IPS-20b (cell line): ENCODE data around the gene CFTR.
"Not testable (repeated sequence)": the region's sequence is repeated elsewhere in the genome, so short reads cannot be mapped to it uniquely, and the experiment has no call there.

ENCODE experiments used
- H3K27ac ChIP-seq: one replicate; pipeline ENCODE4 v1.5.1; 2013; ENCODE audit warnings: low read length
- H3K27me3 ChIP-seq: 2 replicates; pipeline ENCODE4 v1.6.1; 2013; ENCODE audit warnings: mild to moderate bottlenecking, low read length, inconsistent platforms; ENCODE audit not compliant: insufficient read depth
- H3K36me3 ChIP-seq: 2 replicates; pipeline ENCODE4 v1.6.1; 2013; ENCODE audit warnings: low read depth, mild to moderate bottlenecking, inconsistent platforms, low read length, moderate library complexity; ENCODE audit not compliant: insufficient read depth
- H3K4me1 ChIP-seq: 2 replicates; pipeline ENCODE4 v1.6.1; 2013; ENCODE audit warnings: mild to moderate bottlenecking, control low read depth, inconsistent platforms, low read length, moderate library complexity; ENCODE audit not compliant: insufficient read depth
- H3K4me3 ChIP-seq: 2 replicates; pipeline ENCODE4 v1.5.1; 2013; ENCODE audit warnings: mild to moderate bottlenecking, low read length, inconsistent platforms
- H3K9ac ChIP-seq: 2 replicates; pipeline ENCODE4 v1.6.1; 2013; ENCODE audit warnings: low read depth, mild to moderate bottlenecking, inconsistent platforms, low read length, moderate library complexity
- H3K9me3 ChIP-seq: 2 replicates; pipeline ENCODE4 v1.6.1; 2013; ENCODE audit warnings: mild to moderate bottlenecking, low read depth, low read length, inconsistent platforms; ENCODE audit not compliant: insufficient read depth

Gene CFTR

DNA sequence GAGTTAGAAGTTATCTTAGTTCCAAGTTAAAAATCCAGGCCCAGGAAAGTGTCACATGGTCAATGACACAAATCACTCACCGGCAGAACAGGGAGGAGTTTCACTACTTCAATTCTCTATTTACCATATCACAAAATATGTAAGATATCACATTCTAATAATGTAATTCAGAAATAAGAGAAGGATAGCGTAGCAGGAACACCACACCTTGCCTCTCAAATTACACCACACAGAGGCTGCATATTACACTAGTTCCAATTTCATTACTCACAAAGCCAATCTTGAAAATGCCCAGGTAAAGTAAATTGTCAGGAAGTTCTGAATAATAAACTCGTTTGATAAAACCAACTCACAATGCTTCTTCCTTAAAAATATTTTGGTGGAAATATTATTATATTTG is 224.2 kb downstream of the CFTR start:
- Histone ChIP-seq H3K9ac (no peak overlapping the region), H3K4me1 (peaks cover 3% of the 10 kb centered on the region; the same call in 1 of the 2 replicates), H3K36me3 (no peaks in the 10 kb centered on the region), H3K4me3 (no peak overlapping the region), H3K27me3 (no peaks in the 10 kb centered on the region), H3K9me3 (no peaks in the 10 kb centered on the region), H3K27ac (no peak overlapping the region)

DNA sequence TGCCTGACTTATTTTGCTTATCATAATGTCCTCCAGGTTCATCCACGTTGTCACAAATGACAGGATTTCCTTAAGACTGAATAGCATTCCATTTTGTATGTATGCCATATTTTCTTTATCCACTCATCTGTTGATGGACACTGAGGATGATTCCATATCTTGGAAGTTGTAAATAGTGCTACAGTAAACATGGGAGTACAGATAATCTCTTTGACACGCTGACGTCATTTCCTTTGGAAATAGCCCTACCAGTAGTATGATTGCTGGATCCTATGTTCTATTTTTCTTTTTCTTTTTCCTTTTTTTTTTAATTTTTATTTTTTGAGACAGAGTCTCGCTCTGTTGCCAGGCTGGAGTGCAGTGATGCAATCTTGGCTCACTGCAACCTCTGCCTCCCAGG is 225.8 kb downstream of the CFTR start:
- Histone ChIP-seq H3K27me3 (no peaks in the 10 kb centered on the region), H3K4me3 (no peak overlapping the region), H3K9me3 (no peaks in the 10 kb centered on the region), H3K27ac (no peak overlapping the region), H3K36me3 (peaks cover 8% of the 10 kb centered on the region; the same call in 1 of the 2 replicates), H3K4me1 (peaks cover 3% of the 10 kb centered on the region; the same call in 1 of the 2 replicates), H3K9ac (no peak overlapping the region)

DNA sequence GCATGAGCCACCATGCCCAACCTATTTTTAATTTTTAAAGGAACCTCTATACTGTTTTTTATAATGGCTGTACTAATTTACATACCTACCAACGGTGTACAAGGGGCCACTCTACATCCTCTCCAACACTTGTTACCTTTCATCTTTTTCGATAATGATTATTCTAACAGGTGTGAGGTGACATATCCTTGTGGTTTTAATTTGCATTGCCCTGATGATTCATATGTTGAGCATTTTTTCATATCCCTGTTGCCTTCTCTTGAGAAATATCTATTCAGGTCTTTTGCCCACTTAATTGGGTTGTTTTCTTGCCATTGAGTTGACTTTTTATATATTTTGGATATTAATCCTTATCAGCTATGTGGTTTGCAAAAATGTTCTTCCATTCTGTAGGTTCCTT is 226.4 kb downstream of the CFTR start:
- peaks cover 3% of the 10 kb centered on the region; the same call in 1 of the 2 replicates for H3K4me1 ChIP-seq
- H3K36me3 ChIP-seq: peaks cover 11% of the 10 kb centered on the region; the same call in 1 of the 2 replicates
- H3K27ac ChIP-seq: no peak overlapping the region
- no peaks in the 10 kb centered on the region for H3K9me3 ChIP-seq
- no peak overlapping the region for H3K9ac ChIP-seq
- no peak overlapping the region for H3K4me3 ChIP-seq
- no peaks in the 10 kb centered on the region for H3K27me3 ChIP-seq

DNA sequence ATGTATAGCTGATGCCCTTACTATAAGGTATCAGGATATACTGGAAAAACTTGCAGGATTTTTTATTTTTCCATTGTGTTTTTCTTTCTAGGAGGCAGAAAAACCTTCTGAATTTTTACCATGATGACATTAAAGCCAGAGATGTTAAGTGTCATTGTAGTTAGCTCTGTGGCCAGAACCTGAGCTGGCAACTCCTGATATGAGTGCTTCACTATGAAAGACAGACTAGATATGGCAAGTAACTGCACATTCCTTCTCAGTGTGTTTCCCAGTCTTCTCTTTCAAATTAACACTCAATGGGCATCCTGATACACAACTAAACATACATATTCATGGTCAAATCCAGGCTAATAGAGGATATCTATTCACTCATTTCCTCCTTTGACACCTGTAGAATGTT is 227.3 kb downstream of the CFTR start:
- no peaks in the 10 kb centered on the region for H3K9me3 ChIP-seq

DNA sequence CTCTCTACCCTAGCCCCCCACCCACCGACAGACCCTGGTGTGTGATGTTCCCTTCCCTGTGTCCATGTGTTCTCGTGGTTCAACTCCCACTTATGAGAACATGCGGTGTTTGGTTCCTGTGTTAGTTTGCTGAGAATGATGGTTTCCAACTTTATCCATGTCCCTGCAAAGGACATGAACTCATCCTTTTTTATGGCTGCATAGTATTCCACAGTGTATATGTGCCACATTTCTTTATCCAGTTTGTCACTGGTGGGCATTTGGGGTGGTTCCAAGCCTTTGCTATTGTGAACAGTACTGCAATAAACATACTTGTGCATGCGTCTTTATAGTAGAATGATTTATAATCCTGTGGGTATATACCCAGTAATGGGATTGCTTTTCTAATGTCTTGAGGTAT is 228.3 kb downstream of the CFTR start:
- H3K4me3 ChIP-seq, H3K27me3 ChIP-seq, H3K27ac ChIP-seq, H3K9ac ChIP-seq, H3K9me3 ChIP-seq, H3K4me1 ChIP-seq: not testable (repeated sequence)
- H3K36me3 ChIP-seq: peaks cover 25% of the 10 kb centered on the region; the same call in 1 of the 2 replicates

More for the DNA sequence above, 227.3 kb downstream of the CFTR start:
- H3K4me1 ChIP-seq: peaks cover 3% of the 10 kb centered on the region; the same call in 1 of the 2 replicates
- H3K36me3 ChIP-seq: peaks cover 20% of the 10 kb centered on the region; the same call in 1 of the 2 replicates
- no peak overlapping the region for H3K4me3 ChIP-seq
- no peak overlapping the region for H3K9ac ChIP-seq
- H3K27me3 ChIP-seq: no peaks in the 10 kb centered on the region
- H3K27ac ChIP-seq: no peak overlapping the region

DNA sequence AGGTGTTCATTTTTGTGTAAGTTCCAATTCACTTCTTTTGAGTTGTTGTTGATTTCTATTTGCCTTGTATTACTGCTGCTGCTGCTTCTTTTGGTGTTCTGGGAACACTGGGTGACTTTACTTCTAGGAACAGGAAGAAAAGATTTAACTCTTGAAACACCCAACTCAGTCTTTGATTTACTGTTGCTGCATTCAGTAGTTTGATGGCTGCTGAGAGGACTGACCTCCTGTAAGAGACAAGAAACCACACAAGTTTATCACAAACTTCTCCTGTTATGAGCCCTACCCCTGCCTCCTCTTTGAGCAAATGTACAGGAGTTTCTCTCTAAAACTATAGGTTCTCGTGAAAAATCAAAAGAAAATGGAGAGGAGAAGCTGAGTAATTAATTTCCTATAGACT is 231.7 kb downstream of the CFTR start:
- no peak overlapping the region for H3K9ac ChIP-seq
- no peaks in the 10 kb centered on the region for H3K9me3 ChIP-seq
- peaks cover 3% of the 10 kb centered on the region; the same call in 1 of the 2 replicates for H3K4me1 ChIP-seq
- H3K27me3 ChIP-seq: no peaks in the 10 kb centered on the region
- H3K27ac ChIP-seq: no peak overlapping the region
- H3K36me3 ChIP-seq: peaks cover 51% of the 10 kb centered on the region; the same call in 1 of the 2 replicates
- H3K4me3 ChIP-seq: no peak overlapping the region

DNA sequence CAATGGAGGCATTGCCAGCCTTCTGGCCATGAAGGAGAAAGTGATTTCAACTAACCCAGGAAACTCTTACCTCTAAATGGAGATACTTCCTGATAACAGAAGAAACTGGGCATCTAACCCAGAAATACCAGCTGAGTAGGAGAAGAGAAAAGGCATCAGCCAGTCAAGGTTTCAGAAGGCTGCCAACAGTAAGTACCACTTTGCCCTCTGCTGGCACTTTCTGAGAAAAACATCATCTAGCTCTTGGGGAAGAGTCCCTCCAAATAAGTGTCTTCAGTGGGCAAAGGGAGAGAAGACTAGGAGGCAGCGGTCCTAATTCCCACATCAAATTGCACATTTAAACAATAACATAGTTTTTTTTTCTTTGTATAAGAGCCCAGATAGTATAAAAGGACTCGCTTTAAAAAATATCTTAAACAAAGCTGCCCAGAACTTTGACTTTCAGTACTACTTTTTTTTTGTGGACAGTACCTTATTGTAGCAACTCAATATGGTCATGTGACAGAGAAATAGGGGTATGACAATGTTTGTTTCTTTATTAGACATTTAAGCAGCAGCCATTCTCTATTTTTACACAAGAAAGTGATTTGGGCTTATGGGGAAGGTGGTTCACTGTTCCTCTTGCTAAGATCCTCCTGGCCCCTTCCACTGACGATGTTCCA is 236.1 kb downstream of the CFTR start:
- no peak overlapping the region for H3K27ac ChIP-seq
- no peaks in the 10 kb centered on the region for H3K9me3 ChIP-seq
- H3K9ac ChIP-seq: no peak overlapping the region
- H3K27me3 ChIP-seq: no peaks in the 10 kb centered on the region
- peaks cover 81% of the 10 kb centered on the region for H3K36me3 ChIP-seq
- no peak overlapping the region for H3K4me3 ChIP-seq
- no peaks in the 10 kb centered on the region for H3K4me1 ChIP-seq

DNA sequence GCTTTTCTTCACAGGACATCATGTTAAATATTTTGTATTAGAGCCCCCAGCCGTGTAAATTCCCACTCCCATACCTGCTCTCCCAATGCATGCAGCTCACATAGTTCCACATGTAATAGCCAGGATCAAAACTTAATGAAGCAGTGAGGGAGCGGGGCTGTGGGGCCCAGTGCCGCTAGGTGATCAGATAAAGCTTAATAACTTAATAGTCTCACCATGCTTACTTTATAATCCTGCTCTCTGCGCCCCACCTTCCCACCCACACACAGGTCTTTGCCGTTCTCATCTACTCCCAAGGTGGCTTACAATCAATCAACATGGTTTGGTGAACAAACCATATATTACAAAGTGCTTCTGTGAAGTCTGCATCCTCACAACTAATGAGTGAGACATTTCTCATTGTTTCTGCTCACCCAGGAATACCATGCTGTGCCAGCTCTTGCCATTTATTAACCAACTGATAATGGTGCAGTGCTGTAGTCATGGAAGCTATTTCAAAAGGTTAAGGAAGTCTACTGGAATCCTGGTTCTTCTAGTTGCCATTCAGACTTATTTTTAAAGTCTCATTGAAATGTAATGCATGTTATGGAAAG is 237.0 kb downstream of the CFTR start:
- no peaks in the 10 kb centered on the region for H3K4me1 ChIP-seq
- H3K27me3 ChIP-seq: no peaks in the 10 kb centered on the region
- H3K4me3 ChIP-seq: no peak overlapping the region
- no peak overlapping the region for H3K9ac ChIP-seq
- peaks cover 82% of the 10 kb centered on the region for H3K36me3 ChIP-seq
- H3K27ac ChIP-seq: no peak overlapping the region
- no peaks in the 10 kb centered on the region for H3K9me3 ChIP-seq

DNA sequence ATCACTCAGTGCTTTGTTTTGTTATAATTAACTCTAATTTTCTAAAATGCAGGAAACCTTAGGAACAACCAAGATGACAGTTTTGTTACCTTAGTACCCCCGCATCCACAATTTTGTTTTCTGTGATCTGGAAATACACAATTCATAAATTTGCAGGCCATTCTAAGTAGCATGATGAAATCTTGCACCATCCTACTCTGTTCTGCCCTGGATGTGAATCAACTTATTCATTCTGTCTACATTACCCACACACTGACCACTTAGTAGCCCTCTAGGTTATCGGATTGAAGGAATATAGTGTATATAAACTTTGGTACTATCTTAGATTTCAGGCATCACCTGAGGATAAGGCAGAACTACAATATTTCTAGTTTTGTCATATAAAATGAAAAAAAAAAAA is 237.5 kb downstream of the CFTR start:
- H3K4me3 ChIP-seq: no peak overlapping the region
- H3K9ac ChIP-seq: no peak overlapping the region
- no peak overlapping the region for H3K27ac ChIP-seq
- H3K4me1 ChIP-seq: no peaks in the 10 kb centered on the region
- H3K9me3 ChIP-seq: no peaks in the 10 kb centered on the region
- H3K27me3 ChIP-seq: no peaks in the 10 kb centered on the region
- peaks cover 81% of the 10 kb centered on the region for H3K36me3 ChIP-seq
